ENCODE data around the gene GABRG3.

Gene GABRG3

DNA sequence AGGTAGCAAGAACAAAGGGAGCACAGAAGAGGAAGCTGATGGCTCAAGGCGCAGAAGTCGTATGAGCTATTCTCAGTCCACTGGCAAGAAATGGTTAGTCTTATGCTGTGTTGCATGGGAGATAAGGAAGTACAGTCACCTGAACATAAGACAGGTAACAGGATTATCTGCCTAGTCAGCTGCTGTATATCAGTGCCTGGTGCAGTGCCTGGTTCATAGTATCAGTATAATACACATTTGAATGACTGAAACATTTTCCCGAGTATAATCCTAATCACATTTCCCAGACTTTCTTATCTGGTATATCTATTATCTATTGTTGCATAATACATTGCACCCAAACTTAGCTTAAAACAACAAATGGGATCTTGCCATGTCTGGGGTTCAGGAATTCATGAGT is 302.5 kb downstream of the GABRG3 start:
- Histone ChIP-seq H3K4me3 (ENCODE audit: low read depth, low read length) (no peak overlapping the region), H3K36me3 (ENCODE audit: control insufficient read depth in 2 of 2, insufficient read depth in 1 of 2, low read length in 2 of 2) (no peaks in the 10 kb centered on the region), H3K27ac (ENCODE audit: extremely low read depth, low read depth, low read length) (no peak overlapping the region), H3K4me1 (ENCODE audit: control insufficient read depth, insufficient read depth, low read length) (no peaks in the 10 kb centered on the region), H3K9me3 (ENCODE audit: control insufficient read depth, insufficient read depth, low read depth, low read length) (no peaks in the 10 kb centered on the region)
- POLR2A ChIA-PET = no interaction called here
- TF ChIP-seq, protein P1, sequence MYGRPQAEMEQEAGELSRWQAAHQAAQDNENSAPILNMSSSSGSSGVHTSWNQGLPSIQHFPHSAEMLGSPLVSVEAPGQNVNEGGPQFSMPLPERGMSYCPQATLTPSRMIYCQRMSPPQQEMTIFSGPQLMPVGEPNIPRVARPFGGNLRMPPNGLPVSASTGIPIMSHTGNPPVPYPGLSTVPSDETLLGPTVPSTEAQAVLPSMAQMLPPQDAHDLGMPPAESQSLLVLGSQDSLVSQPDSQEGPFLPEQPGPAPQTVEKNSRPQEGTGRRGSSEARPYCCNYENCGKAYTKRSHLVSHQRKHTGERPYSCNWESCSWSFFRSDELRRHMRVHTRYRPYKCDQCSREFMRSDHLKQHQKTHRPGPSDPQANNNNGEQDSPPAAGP (tag by site-specific recombination; IDR thresholded peaks at IDR 0.05) = no peak
- TF ChIP-seq ZFHX2 (tag by site-specific recombination; conservative IDR thresholded peaks at IDR 0.05) = no peak
- no peak for TF ChIP-seq ZNF311 (tag by site-specific recombination; IDR thresholded peaks at IDR 0.05; ENCODE audit: borderline replicate concordance)
- no peak for TF ChIP-seq ZNF426 (tag by site-specific recombination; IDR thresholded peaks at IDR 0.05)
- no peak for TF ChIP-seq ZBTB7A (tag by site-specific recombination; IDR thresholded peaks at IDR 0.05; ENCODE audit: low read depth)
- no peak for TF ChIP-seq ZNF791 (tag by site-specific recombination; IDR thresholded peaks at IDR 0.05)
- TF ChIP-seq FEZF1 (tag by site-specific recombination; IDR thresholded peaks at IDR 0.05) = no peak
- CTCF ChIA-PET = interaction anchor here (1.0 kb wide), 1 partner anchor 85 kb away, joined by 3 read pairs; no protein-coding TSS in a partner anchor

DNA sequence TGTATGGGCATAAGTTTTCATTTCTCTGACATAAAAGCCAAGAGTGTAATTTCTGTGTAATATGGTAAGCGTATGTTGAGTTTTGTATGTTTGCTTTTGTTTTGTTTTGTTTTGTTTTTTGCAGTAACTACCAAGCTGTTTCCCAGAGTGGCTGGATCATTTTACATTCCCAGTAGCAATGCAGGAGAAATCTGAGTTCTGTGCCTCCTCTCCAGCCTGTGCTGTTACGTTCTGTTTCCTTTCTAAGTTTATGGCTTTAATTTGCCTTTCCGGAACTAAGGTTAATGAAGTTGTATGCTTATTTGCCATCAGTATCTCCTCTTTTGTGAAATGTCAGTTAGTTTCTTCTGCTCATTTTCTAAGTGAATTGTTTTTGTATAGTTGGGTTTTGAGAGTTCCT is 307.8 kb downstream of the GABRG3 start:
- Histone ChIP-seq H3K4me1 (ENCODE audit: control insufficient read depth, insufficient read depth, low read length) (no peaks in the 10 kb centered on the region), H3K36me3 (ENCODE audit: control insufficient read depth in 2 of 2, insufficient read depth in 1 of 2, low read length in 2 of 2) (no peaks in the 10 kb centered on the region), H3K9me3 (ENCODE audit: control insufficient read depth, insufficient read depth, low read depth, low read length) (no peaks in the 10 kb centered on the region), H3K4me3 (ENCODE audit: low read depth, low read length) (no peak overlapping the region), H3K27ac (ENCODE audit: extremely low read depth, low read depth, low read length) (no peak overlapping the region)
- no peak for TF ChIP-seq ZNF549 (tag by site-specific recombination; IDR thresholded peaks at IDR 0.05)
- no peak for TF ChIP-seq EGR2 (tag by site-specific recombination; IDR thresholded peaks at IDR 0.05; ENCODE audit: low read depth)
- TF ChIP-seq ZNF423 (tag by site-specific recombination; IDR thresholded peaks at IDR 0.05) = no peak
- no peak for TF ChIP-seq ZNF394 (tag by site-specific recombination; IDR thresholded peaks at IDR 0.05; ENCODE audit: borderline replicate concordance)
- TF ChIP-seq YY2 (tag by site-specific recombination; IDR thresholded peaks at IDR 0.05) = no peak
- TF ChIP-seq ZNF558 (tag by site-specific recombination; IDR thresholded peaks at IDR 0.05) = no peak
- TF ChIP-seq ZNF660 (tag by site-specific recombination; IDR thresholded peaks at IDR 0.05) = no peak
- TF ChIP-seq ZNF37A (tag by site-specific recombination; IDR thresholded peaks at IDR 0.05) = no peak
- TF ChIP-seq ZNF239 (tag by site-specific recombination; IDR thresholded peaks at IDR 0.05) = no peak
- TF ChIP-seq HOXA7 (CRISPR knock-in tag; IDR thresholded peaks at IDR 0.05; ENCODE audit: borderline replicate concordance) = no peak
- CTCF ChIA-PET = no interaction called here
- POLR2A ChIA-PET = no interaction called here

DNA sequence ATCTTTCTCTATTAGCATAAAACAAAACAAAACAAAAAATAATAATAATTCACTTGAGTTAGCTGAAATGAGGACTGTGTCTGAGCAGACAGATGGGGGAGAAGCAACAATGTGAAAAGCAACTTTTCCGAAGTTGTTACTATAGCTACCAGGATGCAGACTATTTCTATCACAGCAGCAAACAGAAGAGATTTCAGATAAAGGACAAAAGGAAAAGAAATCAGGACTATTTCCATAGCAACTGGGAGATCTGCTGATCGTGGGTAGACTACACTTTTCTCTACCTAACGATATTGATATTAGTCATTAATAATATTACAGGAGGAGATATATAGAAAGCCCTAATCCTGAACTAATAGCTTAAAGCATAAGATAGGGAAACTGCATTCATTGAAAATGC is 321.7 kb downstream of the GABRG3 start:
- no peak overlapping the region for H3K4me3 ChIP-seq (ENCODE audit: low read depth, low read length)
- CTCF ChIA-PET = interaction anchor here (0.7 to 1.0 kb wide), 3 partner anchors 66 to 319 kb away, joined by 3 to 4 read pairs (median 3); no protein-coding TSS in a partner anchor
- no peaks in the 10 kb centered on the region for H3K36me3 ChIP-seq (ENCODE audit: control insufficient read depth in 2 of 2, insufficient read depth in 1 of 2, low read length in 2 of 2)
- no peaks in the 10 kb centered on the region for H3K9me3 ChIP-seq (ENCODE audit: control insufficient read depth, insufficient read depth, low read depth, low read length)
- no peaks in the 10 kb centered on the region for H3K4me1 ChIP-seq (ENCODE audit: control insufficient read depth, insufficient read depth, low read length)
- H3K27ac ChIP-seq (ENCODE audit: extremely low read depth, low read depth, low read length) = no peak overlapping the region
- POLR2A ChIA-PET = no interaction called here
- no peak for TF ChIP-seq ZNF19 (tag by site-specific recombination; IDR thresholded peaks at IDR 0.05; ENCODE audit: low read depth)
- no peak for TF ChIP-seq ZNF660 (tag by site-specific recombination; IDR thresholded peaks at IDR 0.05)
- TF ChIP-seq ZNF140 (tag by site-specific recombination; IDR thresholded peaks at IDR 0.05) = no peak
- TF ChIP-seq, protein P2, sequence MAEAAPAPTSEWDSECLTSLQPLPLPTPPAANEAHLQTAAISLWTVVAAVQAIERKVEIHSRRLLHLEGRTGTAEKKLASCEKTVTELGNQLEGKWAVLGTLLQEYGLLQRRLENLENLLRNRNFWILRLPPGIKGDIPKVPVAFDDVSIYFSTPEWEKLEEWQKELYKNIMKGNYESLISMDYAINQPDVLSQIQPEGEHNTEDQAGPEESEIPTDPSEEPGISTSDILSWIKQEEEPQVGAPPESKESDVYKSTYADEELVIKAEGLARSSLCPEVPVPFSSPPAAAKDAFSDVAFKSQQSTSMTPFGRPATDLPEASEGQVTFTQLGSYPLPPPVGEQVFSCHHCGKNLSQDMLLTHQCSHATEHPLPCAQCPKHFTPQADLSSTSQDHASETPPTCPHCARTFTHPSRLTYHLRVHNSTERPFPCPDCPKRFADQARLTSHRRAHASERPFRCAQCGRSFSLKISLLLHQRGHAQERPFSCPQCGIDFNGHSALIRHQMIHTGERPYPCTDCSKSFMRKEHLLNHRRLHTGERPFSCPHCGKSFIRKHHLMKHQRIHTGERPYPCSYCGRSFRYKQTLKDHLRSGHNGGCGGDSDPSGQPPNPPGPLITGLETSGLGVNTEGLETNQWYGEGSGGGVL (tag by site-specific recombination; IDR thresholded peaks at IDR 0.05) = no peak
- no peak for TF ChIP-seq ZNF311 (tag by site-specific recombination; IDR thresholded peaks at IDR 0.05; ENCODE audit: borderline replicate concordance)
- TF ChIP-seq ZNF776 (tag by site-specific recombination; IDR thresholded peaks at IDR 0.05; ENCODE audit: borderline replicate concordance) = no peak
- no peak for TF ChIP-seq ZNF837 (tag by site-specific recombination; IDR thresholded peaks at IDR 0.05)
- TF ChIP-seq, protein P3, sequence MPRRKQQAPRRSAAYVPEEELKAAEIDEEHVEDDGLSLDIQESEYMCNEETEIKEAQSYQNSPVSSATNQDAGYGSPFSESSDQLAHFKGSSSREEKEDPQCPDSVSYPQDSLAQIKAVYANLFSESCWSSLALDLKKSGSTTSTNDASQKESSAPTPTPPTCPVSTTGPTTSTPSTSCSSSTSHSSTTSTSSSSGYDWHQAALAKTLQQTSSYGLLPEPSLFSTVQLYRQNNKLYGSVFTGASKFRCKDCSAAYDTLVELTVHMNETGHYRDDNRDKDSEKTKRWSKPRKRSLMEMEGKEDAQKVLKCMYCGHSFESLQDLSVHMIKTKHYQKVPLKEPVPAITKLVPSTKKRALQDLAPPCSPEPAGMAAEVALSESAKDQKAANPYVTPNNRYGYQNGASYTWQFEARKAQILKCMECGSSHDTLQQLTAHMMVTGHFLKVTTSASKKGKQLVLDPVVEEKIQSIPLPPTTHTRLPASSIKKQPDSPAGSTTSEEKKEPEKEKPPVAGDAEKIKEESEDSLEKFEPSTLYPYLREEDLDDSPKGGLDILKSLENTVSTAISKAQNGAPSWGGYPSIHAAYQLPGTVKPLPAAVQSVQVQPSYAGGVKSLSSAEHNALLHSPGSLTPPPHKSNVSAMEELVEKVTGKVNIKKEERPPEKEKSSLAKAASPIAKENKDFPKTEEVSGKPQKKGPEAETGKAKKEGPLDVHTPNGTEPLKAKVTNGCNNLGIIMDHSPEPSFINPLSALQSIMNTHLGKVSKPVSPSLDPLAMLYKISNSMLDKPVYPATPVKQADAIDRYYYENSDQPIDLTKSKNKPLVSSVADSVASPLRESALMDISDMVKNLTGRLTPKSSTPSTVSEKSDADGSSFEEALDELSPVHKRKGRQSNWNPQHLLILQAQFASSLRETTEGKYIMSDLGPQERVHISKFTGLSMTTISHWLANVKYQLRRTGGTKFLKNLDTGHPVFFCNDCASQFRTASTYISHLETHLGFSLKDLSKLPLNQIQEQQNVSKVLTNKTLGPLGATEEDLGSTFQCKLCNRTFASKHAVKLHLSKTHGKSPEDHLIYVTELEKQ (tag by site-specific recombination; IDR thresholded peaks at IDR 0.05; ENCODE audit: borderline replicate concordance) = no peak
- TF ChIP-seq ZNF610 (tag by site-specific recombination; IDR thresholded peaks at IDR 0.05; ENCODE audit: borderline replicate concordance) = no peak
- TF ChIP-seq ZNF747 (tag by site-specific recombination; IDR thresholded peaks at IDR 0.05) = no peak
- TF ChIP-seq ZNF473 (tag by site-specific recombination; IDR thresholded peaks at IDR 0.05) = no peak
- TF ChIP-seq ZNF777 (tag by site-specific recombination; IDR thresholded peaks at IDR 0.05; ENCODE audit: borderline replicate concordance) = no peak
- no peak for TF ChIP-seq ZNF266 (tag by site-specific recombination; IDR thresholded peaks at IDR 0.05; ENCODE audit: low read depth)
